Activated T-cell treated with anti-CD3 and anti-CD28 coated beads, Interleukin-2, amount 50 U/mL, for 24 hours (primary cell): ENCODE results near the gene DUSP8.
"Not testable (repeated sequence)": the region's sequence is repeated elsewhere in the genome, so short reads cannot be mapped to it uniquely, and the experiment has no call there.

ENCODE experiments used
- DNase-seq: peaks from one replicate; pipeline ENCODE4 v3.0.0-alpha.2; 2020
- H3K27ac Mint-ChIP-seq: 2 replicates; pipeline ENCODE4 v1.8.0; 2020; ENCODE audit warnings: mild to moderate bottlenecking, mixed read lengths
- H3K27me3 Mint-ChIP-seq: 2 replicates; pipeline ENCODE4 v1.8.0; 2020; ENCODE audit warnings: mixed read lengths
- H3K36me3 Mint-ChIP-seq: 2 replicates; pipeline ENCODE4 v1.8.0; 2020; ENCODE audit warnings: low read depth, mixed read lengths
- H3K4me1 Mint-ChIP-seq: 2 replicates; pipeline ENCODE4 v1.8.0; 2020; ENCODE audit warnings: low read depth, mixed read lengths
- H3K4me3 Mint-ChIP-seq: 2 replicates; pipeline ENCODE4 v1.8.0; 2020; ENCODE audit warnings: mild to moderate bottlenecking, moderate library complexity, mixed read lengths
- H3K9me3 Mint-ChIP-seq: 2 replicates; pipeline ENCODE4 v1.8.0; 2020; ENCODE audit warnings: mixed read lengths

Gene DUSP8

GRCh38 chr11:1597994-1598380 lies 25.9 kb upstream of the DUSP8 start, which contains the start of gene KRTAP5-2:
KRTAP5-2 (minus strand) TSS chr11:1598294; CDS start chr11:1598250, 44 bp downstream.
- Mint-ChIP-seq H3K36me3 (no peaks in the 10 kb centered on the region), H3K27ac (no peak within 1 kb of the TSS), H3K4me3 (no peak within 1 kb of the TSS), H3K9me3 (no peaks in the 10 kb centered on the region), H3K4me1 (peaks cover 6% of the 10 kb centered on the region), H3K27me3 (peaks cover 55% of the 10 kb centered on the region)
- no peak for DNase-seq

DNA sequence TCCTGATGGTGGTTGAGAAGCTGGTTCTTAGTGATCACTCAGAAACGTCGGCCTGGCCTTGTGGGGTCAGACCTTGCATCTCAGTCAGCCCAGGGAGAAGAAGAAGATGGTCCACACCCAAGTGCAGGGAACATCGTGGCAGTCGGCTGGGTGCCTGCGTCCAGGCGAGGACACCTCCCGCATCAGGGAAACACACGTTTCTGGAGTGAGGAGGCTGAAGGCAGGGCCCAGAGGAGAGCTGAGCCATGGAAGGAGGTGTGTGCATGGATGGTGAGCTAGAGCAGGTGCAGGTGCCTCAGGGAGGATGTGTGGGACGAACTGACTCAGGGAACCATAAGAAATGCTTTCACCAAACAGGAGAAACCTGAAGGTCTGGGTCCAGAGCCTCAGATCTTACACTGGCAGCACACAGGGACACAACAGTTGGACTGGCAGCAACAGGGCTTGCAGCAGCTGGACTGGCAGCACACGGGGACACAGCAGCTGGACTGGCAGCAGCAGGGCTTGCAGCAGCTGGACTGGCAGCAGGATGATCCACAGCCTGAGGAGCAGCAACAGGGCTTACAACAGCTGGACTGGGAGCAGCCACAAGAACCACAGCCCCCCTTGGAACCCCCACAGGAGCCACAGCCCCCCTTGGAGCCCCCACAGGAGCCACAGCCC lies 25.4 kb upstream of the DUSP8 start:
- no peak for DNase-seq
- no peak overlapping the region for H3K27ac Mint-ChIP-seq
- peaks cover 53% of the 10 kb centered on the region for H3K27me3 Mint-ChIP-seq

DNA sequence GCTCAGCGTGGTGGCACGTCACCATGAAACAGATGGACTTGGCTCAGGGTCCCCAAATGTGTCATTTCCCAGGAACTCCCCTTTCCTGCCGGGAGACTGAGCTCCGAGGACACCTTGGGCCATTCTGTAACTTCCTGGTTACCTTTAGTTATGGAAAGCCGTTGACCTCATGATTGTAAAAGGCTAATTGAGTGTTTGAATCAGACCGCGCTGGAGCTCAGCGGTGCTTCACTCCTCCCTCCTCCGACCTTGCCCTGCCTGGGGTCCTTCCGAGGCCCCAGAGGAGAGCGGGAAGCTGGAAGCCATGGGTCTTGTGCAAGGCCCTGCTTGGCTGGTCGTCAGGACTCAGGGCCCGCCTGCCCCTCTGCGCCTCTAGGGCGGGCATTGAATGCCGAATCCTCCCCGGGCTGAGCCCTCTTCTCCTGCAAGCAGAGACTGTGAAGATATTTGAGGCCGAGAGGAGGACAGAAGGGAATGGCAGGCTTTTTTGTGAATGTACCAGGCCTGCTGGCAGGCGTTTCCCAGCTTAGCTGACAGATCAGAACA lies 24.6 kb upstream of the DUSP8 start:
- peaks cover 48% of the 10 kb centered on the region for H3K27me3 Mint-ChIP-seq
- not testable (repeated sequence) for H3K36me3 Mint-ChIP-seq, DNase-seq, H3K4me3 Mint-ChIP-seq, H3K9me3 Mint-ChIP-seq, H3K27ac Mint-ChIP-seq, H3K4me1 Mint-ChIP-seq

More for the DNA sequence above, 25.4 kb upstream of the DUSP8 start:
- Mint-ChIP-seq H3K4me3 (no peak overlapping the region), H3K9me3 (no peaks in the 10 kb centered on the region), H3K4me1 (peaks cover 6% of the 10 kb centered on the region), H3K36me3 (no peaks in the 10 kb centered on the region)

- not testable (repeated sequence) for H3K27ac Mint-ChIP-seq, H3K9me3 Mint-ChIP-seq, H3K4me1 Mint-ChIP-seq, H3K4me3 Mint-ChIP-seq, DNase-seq, H3K36me3 Mint-ChIP-seq
- H3K27me3 Mint-ChIP-seq, result peaks cover 47% of the 10 kb centered on the region
Measured at GRCh38 chr11:1595994-1596575, 24.0 kb upstream of the DUSP8 start.

- no peak for DNase-seq
- Mint-ChIP-seq H3K27ac (no peak overlapping the region), H3K4me3 (no peak overlapping the region), H3K9me3 (no peaks in the 10 kb centered on the region), H3K4me1 (peaks cover 20% of the 10 kb centered on the region), H3K36me3 (no peaks in the 10 kb centered on the region), H3K27me3 (peaks cover 24% of the 10 kb centered on the region)
Measured at GRCh38 chr11:1592628-1593027, 20.6 kb upstream of the DUSP8 start.

- Mint-ChIP-seq H3K4me1 (peaks cover 13% of the 10 kb centered on the region), H3K9me3 (no peaks in the 10 kb centered on the region), H3K4me3 (no peak overlapping the region), H3K27ac (no peak overlapping the region), H3K27me3 (peaks cover 5% of the 10 kb centered on the region), H3K36me3 (no peaks in the 10 kb centered on the region)
- no peak for DNase-seq
Measured at GRCh38 chr11:1589996-1590395, 17.9 kb upstream of the DUSP8 start.

- not testable (repeated sequence) for H3K4me3 Mint-ChIP-seq, H3K27me3 Mint-ChIP-seq, H3K9me3 Mint-ChIP-seq, H3K36me3 Mint-ChIP-seq, DNase-seq
- H3K27ac Mint-ChIP-seq, result peak overlapping the region; percentile 77
- peaks cover 14% of the 10 kb centered on the region for H3K4me1 Mint-ChIP-seq
Measured at GRCh38 chr11:1589191-1589963, 17.3 kb upstream of the DUSP8 start.

GRCh38 chr11:1586699-1587098 lies 14.6 kb upstream of the DUSP8 start:
- Mint-ChIP-seq H3K4me3 (no peak overlapping the region), H3K36me3 (no peaks in the 10 kb centered on the region), H3K4me1 (peaks cover 19% of the 10 kb centered on the region), H3K9me3 (no peaks in the 10 kb centered on the region), H3K27ac (no peak overlapping the region), H3K27me3 (peaks cover 9% of the 10 kb centered on the region)
- no peak for DNase-seq

DNA sequence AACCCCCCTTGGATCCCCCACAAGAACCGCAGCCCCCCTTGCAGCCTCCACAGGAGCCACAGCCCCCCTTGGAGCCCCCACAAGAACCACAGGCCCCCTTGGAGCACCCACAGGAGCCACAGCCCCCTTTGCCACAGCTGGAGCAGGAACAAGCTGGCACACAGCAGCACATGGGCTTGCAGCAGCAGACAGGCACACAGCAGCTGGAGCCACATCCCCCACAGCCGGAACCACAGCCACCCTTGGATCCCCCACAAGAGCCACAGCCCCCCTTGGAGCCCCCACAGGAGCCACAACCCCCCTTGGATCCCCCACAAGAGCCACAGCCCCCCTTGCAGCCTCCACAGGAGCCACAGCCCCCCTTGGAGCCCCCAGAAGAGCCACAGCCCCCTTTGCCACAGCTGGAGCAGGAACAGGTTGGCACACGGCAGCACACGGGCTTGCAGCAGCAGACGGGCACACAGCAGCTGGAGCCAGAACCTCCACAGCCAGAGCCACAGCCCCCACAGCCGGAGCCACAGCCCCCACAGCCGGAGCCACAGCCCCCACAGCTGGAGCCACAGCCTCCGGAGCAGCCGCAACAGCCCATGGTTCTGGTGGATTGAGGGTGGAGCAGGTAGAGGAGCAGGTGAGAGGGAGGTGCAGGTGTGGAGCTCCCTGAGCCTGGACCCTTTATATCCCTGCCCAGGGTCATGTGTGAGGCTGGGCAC lies 12.7 kb upstream of the DUSP8 start, which contains the start of gene KRTAP5-1:
Gene KRTAP5-1, minus strand, starts transcription at position 623 of the 710 bp plus-strand sequence. Its CDS starts 34 bp downstream, at position 589.
- H3K27ac Mint-ChIP-seq, DNase-seq, H3K4me3 Mint-ChIP-seq, H3K9me3 Mint-ChIP-seq, H3K36me3 Mint-ChIP-seq, H3K27me3 Mint-ChIP-seq: not testable (repeated sequence)
- peaks cover 16% of the 10 kb centered on the region for H3K4me1 Mint-ChIP-seq

- H3K9me3 Mint-ChIP-seq, H3K27ac Mint-ChIP-seq, H3K4me3 Mint-ChIP-seq, H3K27me3 Mint-ChIP-seq, H3K36me3 Mint-ChIP-seq, DNase-seq, H3K4me1 Mint-ChIP-seq: not testable (repeated sequence)
Measured at GRCh38 chr11:1582909-1583308, 10.8 kb upstream of the DUSP8 start.

- Mint-ChIP-seq H3K27me3 (peaks cover 9% of the 10 kb centered on the region), H3K9me3 (no peaks in the 10 kb centered on the region), H3K4me3 (no peak overlapping the region), H3K36me3 (no peaks in the 10 kb centered on the region), H3K27ac (no peak overlapping the region), H3K4me1 (peaks cover 6% of the 10 kb centered on the region)
- DNase-seq, result no peak
Measured at GRCh38 chr11:1581976-1582375, 9.9 kb upstream of the DUSP8 start.

- DNase-seq, result no peak
- Mint-ChIP-seq H3K36me3 (no peaks in the 10 kb centered on the region), H3K27ac (no peak overlapping the region), H3K9me3 (no peaks in the 10 kb centered on the region), H3K4me3 (no peak overlapping the region), H3K4me1 (peaks cover 6% of the 10 kb centered on the region), H3K27me3 (peaks cover 10% of the 10 kb centered on the region)
Measured at GRCh38 chr11:1576825-1577224, 4.8 kb upstream of the DUSP8 start.

DNA sequence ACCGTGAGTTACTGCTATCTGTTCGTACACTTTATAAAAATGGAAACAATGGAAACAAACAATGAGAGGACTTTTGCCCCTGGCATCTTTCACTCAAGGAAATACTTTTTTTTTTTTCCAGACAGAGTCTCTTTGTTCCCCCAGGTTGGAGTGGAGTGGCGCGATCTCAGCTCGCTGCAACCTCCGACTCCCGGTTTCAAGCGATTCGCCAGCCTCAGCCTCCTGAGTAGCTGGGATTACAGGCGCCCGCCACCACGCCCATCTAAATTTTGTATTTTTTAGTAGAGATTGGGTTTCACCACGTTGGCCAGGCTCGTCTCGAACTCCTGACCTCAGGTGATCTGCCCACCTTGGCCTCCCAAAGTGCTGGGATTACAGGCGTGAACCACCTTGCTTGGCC lies 3.7 kb upstream of the DUSP8 start:
- peaks cover 10% of the 10 kb centered on the region for H3K27me3 Mint-ChIP-seq
- not testable (repeated sequence) for H3K9me3 Mint-ChIP-seq, H3K4me1 Mint-ChIP-seq, DNase-seq, H3K27ac Mint-ChIP-seq, H3K36me3 Mint-ChIP-seq, H3K4me3 Mint-ChIP-seq

DNA sequence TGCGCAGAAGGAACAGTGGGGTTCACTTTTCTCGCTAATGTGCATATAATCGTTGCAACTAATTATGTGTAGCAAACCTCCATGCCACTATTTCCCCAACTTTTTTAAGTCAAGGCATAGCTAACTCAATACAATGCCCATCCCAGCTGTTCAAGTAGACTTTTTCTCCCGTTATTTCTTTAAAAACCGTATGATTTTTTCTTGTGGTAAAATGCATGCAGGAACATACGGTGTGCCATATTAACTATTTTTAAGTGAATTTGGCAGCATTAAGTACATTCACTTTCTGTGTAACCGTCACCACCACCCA lies 2.8 kb upstream of the DUSP8 start:
- DNase-seq, result no peak
- no peaks in the 10 kb centered on the region for H3K36me3 Mint-ChIP-seq
- peaks cover 10% of the 10 kb centered on the region for H3K27me3 Mint-ChIP-seq
- no peaks in the 10 kb centered on the region for H3K9me3 Mint-ChIP-seq
- H3K4me3 Mint-ChIP-seq, result no peak overlapping the region
- peaks cover 12% of the 10 kb centered on the region for H3K4me1 Mint-ChIP-seq
- no peak overlapping the region for H3K27ac Mint-ChIP-seq
